K562 (cell line): ENCODE data around the gene PELI3. TPM values are rescaled to one million over a fixed set of nuclear protein-coding genes. Genes with fewer than 3 reads are reported as not detected.

Source experiments
- ATAC-seq: fragments of 200-7000 bp; cut with Tn5 transposase; 3 replicates; pipeline ENCODE4 v1.9.1; 2020; ENCODE audit warnings: moderate library complexity
- Bru-seq: library from RNA; stranded (reverse); fragments of 400-500 nt; gene quantifications from one replicate; lab custom pipeline; 2021; lab: Mats Ljungman, UMichigan
- BruChase-seq, 2 experiments: library from RNA; stranded (reverse); fragments of 400-500 nt; gene quantifications; one replicate each; lab custom pipeline; 2021; lab: Mats Ljungman, UMichigan
- BruUV-seq: library from RNA; stranded (reverse); fragments of 400-500 nt; replicated peaks from 2 replicates; lab custom pipeline; 2021; lab: Mats Ljungman, UMichigan
- CTCF ChIA-PET: fragments of 300-600 bp; formaldehyde crosslinking; extraction: SDS; loops from one replicate; lab custom pipeline; 2021; ENCODE audit warnings: low intra/inter-chr PET ratio; lab: Yijun Ruan, JAX
- POLR2A ChIA-PET: fragments of 300-600, 350-650 bp; sonication (Branson Sonifier 250); formaldehyde crosslinking; extraction: SDS; loops from one replicate; lab custom pipeline; 2021; ENCODE audit warnings: antibody characterized with exemption, inconsistent platforms; lab: Yijun Ruan, JAX
- DNase-seq, 4 experiments: peaks; one replicate each; pipeline versions ENCODE4 v3.0.0 to v3.0.0-alpha.2; 2011 to 2018; ENCODE audit warnings: low spot score in 3 of 4, mixed read lengths in 3 of 4; ENCODE audit errors: extremely low read depth in 1 of 4
- FAIRE-seq: peaks from 2 replicates; lab custom pipeline; 2011; peaks lifted over from hg19 to GRCh38; lab: Jason Lieb, UNC
- H2AFZ ChIP-seq: 2 replicates; pipeline ENCODE4 v1.6.0; 2011; ENCODE audit warnings: low read depth, low read length, control low read depth, inconsistent platforms
- H3K27ac ChIP-seq: fragments of 200-600 bp; 3 replicates; pipeline ENCODE4 v1.8.0; 2011; ENCODE audit warnings: low read depth, mild to moderate bottlenecking, control low read depth, inconsistent platforms, low read length, moderate library complexity, mixed read lengths; ENCODE audit errors: extremely low read depth
- H3K27me3 ChIP-seq, 2 experiments: fragments of 300-600 bp in 1 of 2; 2 replicates in 1 of 2; 3 replicates in 1 of 2; pipeline versions ENCODE4 v1.6.0 to v1.8.0; 2011; ENCODE audit warnings: inconsistent platforms in 2 of 2, low read length in 2 of 2, mild to moderate bottlenecking in 1 of 2, mixed read lengths in 1 of 2, moderate library complexity in 1 of 2; ENCODE audit not compliant: control insufficient read depth in 2 of 2, insufficient read depth in 2 of 2
- H3K36me3 ChIP-seq: fragments of 300-600 bp; 3 replicates; pipeline ENCODE4 v1.8.0; 2011; ENCODE audit warnings: mild to moderate bottlenecking, low read length, inconsistent platforms; ENCODE audit not compliant: control insufficient read depth, insufficient read depth
- H3K4me1 ChIP-seq, 2 experiments: fragments of 200-600 bp in 1 of 2; replicated peaks in 1 of 2; 2 replicates in 1 of 2; 3 replicates in 1 of 2; pipeline versions ENCODE4 v1.5.1 to v1.8.0; 2011; ENCODE audit warnings: inconsistent platforms in 2 of 2, low read length in 2 of 2, mild to moderate bottlenecking in 1 of 2, mixed read lengths in 1 of 2, moderate library complexity in 1 of 2; ENCODE audit not compliant: control insufficient read depth in 2 of 2, insufficient read depth in 2 of 2
- H3K4me2 ChIP-seq: 2 replicates; pipeline ENCODE4 v1.6.1; 2011; ENCODE audit warnings: low read length, control low read depth, inconsistent platforms, mixed read lengths; ENCODE audit not compliant: insufficient read depth
- H3K4me3 ChIP-seq: fragments of 200-600 bp; sonication (generic), shearing (Covaris generic); 2 replicates; pipeline ENCODE4 v1.5.1; 2016; ENCODE audit warnings: control low read depth, inconsistent platforms
- H3K79me2 ChIP-seq: fragments of 200-600 bp; 3 replicates; pipeline ENCODE4 v1.8.0; 2011; ENCODE audit warnings: low read length, inconsistent platforms; ENCODE audit not compliant: control insufficient read depth, insufficient read depth
- H3K9ac ChIP-seq, 2 experiments: 2 replicates each; pipeline versions ENCODE4 v1.6.0 to v1.6.1; 2011; ENCODE audit warnings: low read depth in 2 of 2, low read length in 2 of 2, control low read depth in 1 of 2, inconsistent platforms in 1 of 2, mild to moderate bottlenecking in 1 of 2, mixed read lengths in 1 of 2; ENCODE audit not compliant: insufficient read depth in 1 of 2
- H3K9me1 ChIP-seq: one replicate; pipeline ENCODE4 v1.6.0; 2011; ENCODE audit warnings: inconsistent platforms, mild to moderate bottlenecking, low read length, moderate library complexity; ENCODE audit not compliant: control insufficient read depth, insufficient read depth
- H3K9me3 ChIP-seq: replicated peaks from 2 replicates; pipeline ENCODE4 v1.5.1; 2011; ENCODE audit warnings: low read depth, low read length, inconsistent platforms; ENCODE audit not compliant: control insufficient read depth, insufficient read depth
- H4K20me1 ChIP-seq: replicated peaks from 2 replicates; pipeline ENCODE4 v1.6.1; 2011; ENCODE audit warnings: low read length, inconsistent platforms, mixed read lengths; ENCODE audit not compliant: control insufficient read depth, insufficient read depth
- CCAR2 ChIP-seq: fragments of 200-400 bp; formaldehyde crosslinking; IDR thresholded peaks from 2 replicates; pipeline ENCODE4 v1.6.1; 2017; ENCODE audit warnings: mild to moderate bottlenecking, low read depth, low read length
- ELF2 ChIP-seq: fragments of 250-450 bp; sonication (Bioruptor Pico); IDR thresholded peaks from 2 replicates; pipeline ENCODE4 v1.5.0; 2021; ENCODE audit warnings: mild to moderate bottlenecking
- GTF2F1 ChIP-seq: IDR thresholded peaks from 2 replicates; pipeline ENCODE4 v1.6.1; 2011; ENCODE audit warnings: low read depth, low read length, improper control_type of control experiment
- NR1H2 ChIP-seq: sonication (generic); formaldehyde crosslinking; IDR thresholded peaks from 2 replicates; pipeline ENCODE4 v1.4.0; 2020; ENCODE audit warnings: mild to moderate bottlenecking, missing genetic modification reagents
- RFX1 ChIP-seq: fragments of 450-650 bp; IDR thresholded peaks from 2 replicates; pipeline ENCODE4 v1.6.1; 2016; ENCODE audit warnings: mild to moderate bottlenecking, moderate library complexity
- SP1 ChIP-seq: sonication (generic); formaldehyde crosslinking; IDR thresholded peaks from 2 replicates; pipeline ENCODE4 v1.8.1; 2022; ENCODE audit warnings: mild to moderate bottlenecking, missing genetic modification reagents
- ZC3H4 ChIP-seq: sonication (generic); formaldehyde crosslinking; IDR thresholded peaks from 2 replicates; pipeline ENCODE4 v1.9.0; 2021; ENCODE audit warnings: missing genetic modification reagents, borderline replicate concordance
- ZNF561 ChIP-seq: fragments of 450-650 bp; formaldehyde crosslinking; conservative IDR thresholded peaks from 2 replicates; pipeline ENCODE4 v1.4.0; 2020; ENCODE audit warnings: mild to moderate bottlenecking, moderate library complexity
- ZNF764 ChIP-seq: fragments of 250-450 bp; sonication (Bioruptor Pico); IDR thresholded peaks from 2 replicates; pipeline ENCODE4 v1.4.0; 2020; ENCODE audit warnings: low read depth, mild to moderate bottlenecking, moderate library complexity
- WGBS: fragments of 100-300 bp; shearing (Covaris generic); methylation state at CpG from one replicate; pipeline ENCODE4 v1.1.6; 2016; ENCODE audit warnings: low coverage, mixed read lengths; ENCODE audit not compliant: insufficient coverage; ENCODE audit errors: missing lambda C conversion rate; 5-methylcytosine and 5-hydroxymethylcytosine counted together
- in situ Hi-C: fragments of 300-500 bp; cut with MboI; formaldehyde crosslinking; loops from 4 replicates; pipeline ENCODE4 v1.15.0; 2018; ENCODE audit warnings: inconsistent platforms, mixed read lengths
- intact Hi-C: fragments of 100-400 bp; cut with micrococcal nuclease; formaldehyde crosslinking; loops from 2 replicates; pipeline ENCODE4 v1.14.2; 2022
- long read RNA-seq, 3 experiments: library from polyadenylated mRNA in 2 of 3; library from RNA in 1 of 3; unstranded in 2 of 3; stranded (forward) in 1 of 3; transcript quantifications; one replicate each; pipeline ENCODE4 v2.0.0, GENCODE V29; 2019 to 2022
- polyA minus RNA-seq, 3 experiments: library from RNA; depleted of rRNA, polyadenylated mRNA; stranded (reverse); fragments of >200 nt; gene quantifications; 2 replicates each; pipeline ENCODE4 v1.2.3, GENCODE V29; 2011
- polyA plus RNA-seq, 8 experiments: library from polyadenylated mRNA; depleted of rRNA in 4 of 8; stranded (reverse) in 5 of 8; unstranded in 3 of 8; fragments of >200 nt; fragmentation: Nextera tagmentation in 2 of 8; fragmentation: Illumina TruSeq in 1 of 8; extraction: Ambion mirVana in 2 of 8; extraction: Trizol in 1 of 8; gene quantifications; 2 replicates each; pipeline versions ENCODE4 v1.2.1 to v1.2.3, GENCODE V29; 2011 to 2014; ENCODE audit warnings: inconsistent platforms in 1 of 8, missing spikeins in 1 of 8
- total RNA-seq, 7 experiments: library from RNA; depleted of rRNA in 6 of 7; stranded (reverse); fragments of >200 nt in 6 of 7; fragmentation: Illumina TruSeq in 2 of 7; extraction: Trizol in 2 of 7; gene quantifications; 2 replicates each; pipeline versions ENCODE4 v1.2.1 to v1.2.3, GENCODE V29; 2011 to 2021; ENCODE audit warnings: low replicate concordance in 1 of 7
- TF ChIP-seq, protein P1 (sequence below): fragments of 250-450 bp; sonication (Bioruptor Pico); IDR thresholded peaks from 2 replicates; pipeline ENCODE4 v1.8.0; 2022; ENCODE audit warnings: moderate library complexity, mild to moderate bottlenecking, inconsistent platforms
- TF ChIP-seq, protein P2 (sequence below): fragments of 250-450 bp; sonication (Bioruptor Pico); IDR thresholded peaks from 2 replicates; pipeline ENCODE4 v1.8.0; 2021; ENCODE audit warnings: moderate library complexity, mild to moderate bottlenecking, inconsistent platforms
- TF ChIP-seq, protein P3 (sequence below): sonication (generic); formaldehyde crosslinking; IDR thresholded peaks from 2 replicates; pipeline ENCODE4 v1.8.0; 2022; ENCODE audit warnings: mild to moderate bottlenecking, missing genetic modification reagents

The PELI3 gene
- total RNA-seq (2011; cell fraction: chromatin; rRNA removed; ENCODE audit: low replicate concordance), result 7.3 and 22.6 TPM in 2 replicates
- total RNA-seq (2011; cell fraction: nucleolus; rRNA removed), result 11.1 and 15.2 TPM in 2 replicates
- total RNA-seq (2011; cell fraction: nucleoplasm; rRNA removed), result 8.5 and 9.1 TPM in 2 replicates
- total RNA-seq (2014; rRNA removed) (3.3 and 5.0 TPM in 2 replicates), total RNA-seq (2014; rRNA removed; fragmentation: Illumina TruSeq; extraction: Trizol) (1.3 and 1.9 TPM in 2 replicates), total RNA-seq (2015; rRNA removed; fragmentation: Illumina TruSeq; extraction: Trizol) (3.2 and 3.4 TPM in 2 replicates), total RNA-seq (2021) (4.0 and 4.2 TPM in 2 replicates), polyA plus RNA-seq (2011; rRNA removed) (1.4 and 1.6 TPM in 2 replicates), polyA plus RNA-seq (2014; fragmentation: Illumina TruSeq; extraction: Trizol) (1.9 and 3.3 TPM in 2 replicates), polyA plus RNA-seq (2014; fragmentation: Nextera tagmentation; extraction: Ambion mirVana) (under 1 TPM; 0.17 to 0.46 TPM), polyA plus RNA-seq (2014; rRNA removed) (2.4 and 2.6 TPM in 2 replicates), polyA minus RNA-seq (2011; rRNA and poly(A)+ RNA removed) (2.6 and 4.2 TPM in 2 replicates), Bru-seq, nascent RNA (percentile 58 among the genes with signal in this experiment), BruChase-seq, experiment 1, labeled RNA remaining after a 2-hour chase (percentile 41 among the genes with signal in this experiment), BruChase-seq, experiment 2, labeled RNA remaining after a 6-hour chase (percentile 41 among the genes with signal in this experiment)
- polyA plus RNA-seq (2011; cell fraction: cytosol; rRNA removed), result 1.6 and 3.4 TPM in 2 replicates
- polyA plus RNA-seq (2011; cell fraction: nucleus; rRNA removed), result 2.8 and 5.6 TPM in 2 replicates
- 2.7 and 4.4 TPM in 2 replicates for polyA plus RNA-seq (2012)
- polyA minus RNA-seq (2011; cell fraction: cytosol; rRNA and poly(A)+ RNA removed), result 1.3 and 4.4 TPM in 2 replicates
- polyA minus RNA-seq (2011; cell fraction: nucleus; rRNA and poly(A)+ RNA removed), result 6.1 and 6.7 TPM in 2 replicates
- long read RNA-seq, experiment 1, partial matches to known transcripts, result 9 of 11 reads
- long read RNA-seq, experiment 1, other reads (novel, unspliced or antisense), result 1 of 11 reads
- long read RNA-seq, experiment 2, partial matches to known transcripts, result 0 of 2 reads
- long read RNA-seq, experiment 2, other reads (novel, unspliced or antisense), result 1 of 2 reads
- long read RNA-seq, experiment 3, partial matches to known transcripts, result 0 of 2 reads
- long read RNA-seq, experiment 3, other reads (novel, unspliced or antisense), result 2 of 2 reads

DNA sequence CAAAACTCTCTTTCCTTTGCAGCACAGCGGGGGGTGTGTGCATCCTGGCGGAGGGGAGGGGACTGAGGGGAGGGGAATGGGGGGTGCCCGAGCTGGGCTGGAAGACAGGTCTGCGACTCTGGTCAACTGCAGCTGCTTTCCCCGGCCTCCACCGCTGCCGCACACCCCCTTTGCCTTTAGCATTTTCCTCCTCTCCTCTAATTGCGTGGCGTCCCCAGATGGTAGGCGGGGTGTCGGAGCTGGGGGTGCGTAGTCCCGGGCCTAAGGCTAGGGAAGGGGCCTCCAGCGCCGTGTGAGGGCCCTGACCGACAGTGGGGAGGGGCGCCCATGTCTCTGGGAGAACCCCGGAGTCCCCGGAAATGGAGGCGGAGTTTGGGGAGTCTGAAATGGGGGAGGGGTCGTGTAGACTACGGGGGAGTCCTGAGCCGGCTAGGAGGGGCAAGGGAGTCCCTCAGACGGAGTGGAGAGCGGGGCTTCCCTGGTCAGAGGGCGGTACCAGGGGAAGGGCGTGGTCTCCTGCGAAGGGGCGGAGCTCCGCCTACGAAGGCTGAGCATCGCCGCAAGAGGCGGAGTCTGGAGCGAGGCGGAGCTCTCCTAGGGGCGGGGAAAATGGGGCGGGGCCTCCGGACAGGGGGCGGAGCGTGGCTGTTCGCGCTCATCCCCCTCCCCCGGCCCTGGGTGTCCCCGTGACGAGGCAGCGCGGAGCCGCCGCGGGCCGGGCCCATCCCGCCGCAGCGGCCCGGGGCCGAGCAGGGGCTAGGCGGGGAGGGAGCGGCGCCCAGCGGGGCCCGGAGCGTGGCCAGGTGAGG lies at the start of gene PELI3:
Gene PELI3, plus strand, starts transcription at position 681 of the 809 bp plus-strand sequence. CDS start 1,224 bp downstream, outside the sequence.
- POLR2A ChIA-PET, result interaction anchor here (0.6 to 2.6 kb wide), 6 partner anchors 13 to 608 kb away, joined by 3 to 18 read pairs (median 4); partner anchors contain the start of genes DPP3 and MRPL11
- WGBS, result under 1% methylated on average over 27 of the region's 63 CpGs
- peaks cover 3% of the 10 kb centered on the region; the same call in 1 of the 2 replicates for H4K20me1 ChIP-seq
- in situ Hi-C loops (no loop called here), intact Hi-C loops (no loop called here)
- CTCF ChIA-PET, result interaction anchor here (0.6 to 0.7 kb wide), 2 partner anchors 58 to 464 kb away, joined by 3 to 6 read pairs; no protein-coding TSS in a partner anchor
- peak within 1 kb of the TSS; percentile 95 for H2AFZ ChIP-seq
- H3K9me3 ChIP-seq, result peaks cover 3% of the 10 kb centered on the region; the same call in 1 of the 2 replicates
- BruUV-seq, result no TSS peak
- H3K79me2 ChIP-seq, result no peaks in the 10 kb centered on the region
- peak within 1 kb of the TSS; percentile 56 for H3K4me3 ChIP-seq
- H3K27ac ChIP-seq, result peak within 1 kb of the TSS; percentile 23; the same call in 1 of the 3 replicates
- H3K36me3 ChIP-seq, result no peaks in the 10 kb centered on the region
- FAIRE-seq, result peak; percentile 90
- DNase-seq, result peak; percentile 92 to 99 (median 98)
- peak; percentile 99 for ATAC-seq
- H3K27me3 ChIP-seq, result no peaks in the 10 kb centered on the region
- peak within 1 kb of the TSS; percentile 56 to 93 for H3K9ac ChIP-seq
- peaks cover 0 to 24% of the 10 kb centered on the region in 2 experiments; a peak in 3 of 5 replicates for H3K4me1 ChIP-seq
- H3K9me1 ChIP-seq, result no peaks in the 10 kb centered on the region
- peak within 1 kb of the TSS; percentile 78 for H3K4me2 ChIP-seq
- TF ChIP-seq GTF2F1 (no peak), SP1 (CRISPR knock-in tag) (peak; percentile 77), RFX1 (no peak), ZNF561 (no peak), ZNF764 (CRISPR knock-in tag) (no peak), CCAR2 (no peak), NR1H2 (CRISPR knock-in tag) (no peak), ELF2 (CRISPR knock-in tag) (no peak), ZC3H4 (CRISPR knock-in tag) (no peak)
- TF ChIP-seq, protein P1, sequence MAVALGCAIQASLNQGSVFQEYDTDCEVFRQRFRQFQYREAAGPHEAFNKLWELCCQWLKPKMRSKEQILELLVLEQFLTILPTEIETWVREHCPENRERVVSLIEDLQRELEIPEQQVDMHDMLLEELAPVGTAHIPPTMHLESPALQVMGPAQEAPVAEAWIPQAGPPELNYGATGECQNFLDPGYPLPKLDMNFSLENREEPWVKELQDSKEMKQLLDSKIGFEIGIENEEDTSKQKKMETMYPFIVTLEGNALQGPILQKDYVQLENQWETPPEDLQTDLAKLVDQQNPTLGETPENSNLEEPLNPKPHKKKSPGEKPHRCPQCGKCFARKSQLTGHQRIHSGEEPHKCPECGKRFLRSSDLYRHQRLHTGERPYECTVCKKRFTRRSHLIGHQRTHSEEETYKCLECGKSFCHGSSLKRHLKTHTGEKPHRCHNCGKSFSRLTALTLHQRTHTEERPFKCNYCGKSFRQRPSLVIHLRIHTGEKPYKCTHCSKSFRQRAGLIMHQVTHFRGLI (CRISPR knock-in tag), result no peak
- TF ChIP-seq, protein P2, sequence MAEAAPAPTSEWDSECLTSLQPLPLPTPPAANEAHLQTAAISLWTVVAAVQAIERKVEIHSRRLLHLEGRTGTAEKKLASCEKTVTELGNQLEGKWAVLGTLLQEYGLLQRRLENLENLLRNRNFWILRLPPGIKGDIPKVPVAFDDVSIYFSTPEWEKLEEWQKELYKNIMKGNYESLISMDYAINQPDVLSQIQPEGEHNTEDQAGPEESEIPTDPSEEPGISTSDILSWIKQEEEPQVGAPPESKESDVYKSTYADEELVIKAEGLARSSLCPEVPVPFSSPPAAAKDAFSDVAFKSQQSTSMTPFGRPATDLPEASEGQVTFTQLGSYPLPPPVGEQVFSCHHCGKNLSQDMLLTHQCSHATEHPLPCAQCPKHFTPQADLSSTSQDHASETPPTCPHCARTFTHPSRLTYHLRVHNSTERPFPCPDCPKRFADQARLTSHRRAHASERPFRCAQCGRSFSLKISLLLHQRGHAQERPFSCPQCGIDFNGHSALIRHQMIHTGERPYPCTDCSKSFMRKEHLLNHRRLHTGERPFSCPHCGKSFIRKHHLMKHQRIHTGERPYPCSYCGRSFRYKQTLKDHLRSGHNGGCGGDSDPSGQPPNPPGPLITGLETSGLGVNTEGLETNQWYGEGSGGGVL (CRISPR knock-in tag), result no peak
- TF ChIP-seq, protein P3, sequence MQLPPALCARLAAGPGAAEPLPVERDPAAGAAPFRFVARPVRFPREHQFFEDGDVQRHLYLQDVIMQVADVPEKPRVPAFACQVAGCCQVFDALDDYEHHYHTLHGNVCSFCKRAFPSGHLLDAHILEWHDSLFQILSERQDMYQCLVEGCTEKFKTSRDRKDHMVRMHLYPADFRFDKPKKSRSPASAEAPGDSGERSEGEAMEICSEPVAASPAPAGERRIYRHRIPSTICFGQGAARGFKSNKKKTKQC, result 0 out of 2 replicates have a peak, but pooled peaks have one; percentile 48
